Lung (tissue), 12 donors: ENCODE measurements around the gene UBR4. TPM values are rescaled to one million over a fixed set of nuclear protein-coding genes. Genes with fewer than 3 reads are reported as not detected.
A peak's percentile ranks its signal among the peaks of the same experiment; 100 is the strongest.
"Not testable (repeated sequence)": the region's sequence is repeated elsewhere in the genome, so short reads cannot be mapped to it uniquely, and the experiment has no call there.

ENCODE experiments used
- ATAC-seq: fragments of 200-7000 bp; cut with Tn5 transposase; one replicate; pipeline ENCODE4 v1.9.1; 2020; ENCODE audit warnings: moderate number of reproducible peaks; ENCODE audit not compliant: insufficient read depth, low FRiP score
- DNase-seq, 3 donors: peaks; one replicate each; pipeline ENCODE4 v3.0.0-alpha.2; 2013 to 2017
- H3K27ac ChIP-seq, 2 donors: one replicate each; pipeline ENCODE4 v1.5.1; 2013; ENCODE audit warnings: mild to moderate bottlenecking in 2 of 2, moderate library complexity in 2 of 2, control low read depth in 1 of 2, inconsistent platforms in 1 of 2, low read depth in 1 of 2, low read length in 1 of 2
- H3K27me3 ChIP-seq, 3 donors: one replicate each; pipeline ENCODE4 v1.5.1; 2013; ENCODE audit warnings: low read length in 2 of 3; ENCODE audit not compliant: control insufficient read depth in 3 of 3, insufficient read depth in 3 of 3
- H3K36me3 ChIP-seq, 4 donors: one replicate each; pipeline ENCODE4 v1.5.1; 2013; ENCODE audit warnings: low read length in 4 of 4, mild to moderate bottlenecking in 1 of 4, moderate library complexity in 1 of 4; ENCODE audit not compliant: control insufficient read depth in 4 of 4, insufficient read depth in 4 of 4
- H3K4me1 ChIP-seq, 5 donors: one replicate each; pipeline ENCODE4 v1.5.1; 2013; ENCODE audit warnings: low read length in 5 of 5, mild to moderate bottlenecking in 2 of 5, moderate library complexity in 1 of 5; ENCODE audit not compliant: control insufficient read depth in 5 of 5, insufficient read depth in 5 of 5
- H3K4me3 ChIP-seq: one replicate; pipeline ENCODE4 v1.5.1; 2013; ENCODE audit warnings: mild to moderate bottlenecking, control low read depth, moderate library complexity
- H3K9ac ChIP-seq, 2 donors: one replicate each; pipeline ENCODE4 v1.5.1; 2013; ENCODE audit warnings: low read length in 2 of 2, control low read depth in 1 of 2; ENCODE audit not compliant: insufficient read depth in 1 of 2
- H3K9me3 ChIP-seq, 4 donors: one replicate each; pipeline ENCODE4 v1.5.1; 2013; ENCODE audit warnings: low read length in 3 of 4, mild to moderate bottlenecking in 1 of 4, moderate library complexity in 1 of 4; ENCODE audit not compliant: control insufficient read depth in 4 of 4, insufficient read depth in 3 of 4
- CTCF ChIP-seq: IDR thresholded peaks from 2 replicates; pipeline ENCODE4 v1.5.1; 2012; ENCODE audit warnings: mild to moderate bottlenecking; ENCODE audit errors: control extremely low read depth, extremely low read depth
- WGBS, 2 donors: extraction: QIAGEN DNeasy Blood & Tissue Kit; methylation state at CpG; one replicate each; pipeline ENCODE4 v1.1.7; 2013; 5-methylcytosine and 5-hydroxymethylcytosine counted together
- polyA plus RNA-seq, 2 donors: library from polyadenylated mRNA; stranded (reverse); fragments of 200-250 nt; gene quantifications; one replicate each; pipeline ENCODE4 v1.2.1, GENCODE V29; 2013
- total RNA-seq, 2 donors: library from RNA; depleted of rRNA in 1 of 2; stranded (reverse); fragments of >200 nt in 1 of 2; gene quantifications; one replicate each; pipeline ENCODE4 v1.2.1, GENCODE V29; 2014 to 2021
- donor health status: control.
- donor health status: control.
- donor health status: Bipolar disorder and iron deficiency.
- donor health status: healthy.
- donor health status: DM: yes; HTN: yes; CAD: no.

Gene UBR4
- total and polyA plus RNA-seq, 4 donors = 90.8 to 128 (median 113) TPM

DNA sequence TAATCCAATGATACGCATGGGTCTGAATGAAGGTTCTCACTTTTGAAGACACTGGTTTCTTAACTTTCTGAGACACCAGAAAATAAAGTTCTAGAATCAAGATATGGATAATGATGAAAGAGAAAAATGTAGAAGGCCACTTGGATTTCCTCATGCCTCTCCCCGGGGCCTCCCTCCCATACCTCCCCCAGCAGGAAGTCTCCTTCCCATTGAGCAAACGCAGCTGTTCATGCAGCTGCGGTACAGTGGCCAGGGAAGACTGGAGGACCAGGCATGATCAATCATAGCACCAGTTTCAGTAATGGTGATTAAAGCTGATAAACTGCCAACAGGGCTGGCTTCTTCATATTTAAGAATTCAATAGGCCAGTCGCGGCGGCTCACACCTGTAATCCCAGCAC is 10.9 kb upstream of the UBR4 start:
- Histone ChIP-seq H3K27me3 (no peaks in the 10 kb centered on the region), H3K36me3 (peaks cover 27 to 44% (median 36%) of the 10 kb centered on the region in 4 donors), H3K4me3 (no peak overlapping the region), H3K4me1 (peaks cover 0 to 4% (median 0%) of the 10 kb centered on the region in 5 donors), H3K9ac (no peak overlapping the region), H3K27ac (no peak overlapping the region), H3K9me3 (no peaks in the 10 kb centered on the region)
- WGBS, 2 donors = 52 to 63% methylated on average over 7 of the region's 7 CpGs
- ATAC-seq (no peak), DNase-seq (peak; percentile 42 to 70 (median 55))
- TF ChIP-seq CTCF = no peak

DNA sequence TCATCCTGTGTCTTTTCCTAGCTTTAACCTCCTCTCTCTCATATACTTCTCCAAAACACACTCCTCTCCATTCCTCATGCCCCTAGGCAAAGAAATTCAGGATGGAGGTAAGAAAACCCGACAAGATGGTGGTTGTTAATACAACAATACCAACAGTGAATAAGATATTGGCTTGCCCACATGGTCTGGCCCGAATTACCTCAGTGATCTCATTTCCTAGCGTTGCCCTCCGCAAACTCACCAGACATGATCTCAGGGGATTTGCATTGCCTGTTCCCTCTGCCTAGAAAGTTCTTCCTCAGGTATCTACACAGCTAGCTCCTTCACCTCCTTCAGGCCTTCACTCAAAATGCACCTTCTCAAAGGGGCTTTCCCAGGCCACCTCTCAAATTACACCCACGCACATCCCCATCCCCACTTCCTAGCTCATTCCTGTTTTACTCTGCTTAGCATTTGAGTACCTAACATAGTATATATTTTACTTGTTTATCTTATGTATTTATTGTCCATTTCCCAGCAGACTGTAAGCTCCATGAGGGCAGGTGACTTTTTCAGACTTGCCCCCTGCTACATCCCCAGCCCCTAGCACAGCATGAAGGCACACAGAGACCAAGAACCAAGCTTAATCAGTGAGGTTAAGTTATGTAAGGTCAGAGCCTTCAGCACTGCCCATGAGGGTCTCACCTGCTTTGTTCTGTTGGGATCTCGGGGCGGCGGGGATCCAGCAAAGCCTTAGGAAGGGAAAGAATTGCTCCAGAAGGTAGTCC is 10.2 kb upstream of the UBR4 start:
- Histone ChIP-seq H3K27me3 (no peaks in the 10 kb centered on the region), H3K4me3 (no peak overlapping the region), H3K36me3 (peaks cover 24 to 42% (median 33%) of the 10 kb centered on the region in 4 donors), H3K27ac (no peak overlapping the region), H3K9me3 (no peaks in the 10 kb centered on the region), H3K9ac (no peak overlapping the region), H3K4me1 (peaks cover 0 to 4% (median 0%) of the 10 kb centered on the region in 5 donors)
- ATAC-seq = no peak
- 84 to 93% methylated on average over 8 of the region's 8 CpGs for WGBS, 2 donors
- no peak for TF ChIP-seq CTCF
- DNase-seq = no peak

GRCh38 chr1:19219451-19219850 is 9.4 kb upstream of the UBR4 start:
- ATAC-seq = no peak
- no peak overlapping the region for H3K9ac ChIP-seq

GRCh38 chr1:19216585-19216984 is 6.5 kb upstream of the UBR4 start:
- H3K36me3 ChIP-seq = peaks cover 14 to 21% (median 18%) of the 10 kb centered on the region in 4 donors
- not testable (repeated sequence) for H3K27ac ChIP-seq, H3K9me3 ChIP-seq, H3K9ac ChIP-seq, H3K4me3 ChIP-seq, H3K4me1 ChIP-seq, ATAC-seq, DNase-seq, H3K27me3 ChIP-seq
- 94 to 97% methylated on average over 4 of the region's 4 CpGs for WGBS, 2 donors

More at GRCh38 chr1:19219451-19219850, 9.4 kb upstream of the UBR4 start:
- peaks cover 0 to 4% (median 0%) of the 10 kb centered on the region in 5 donors for H3K4me1 ChIP-seq
- H3K4me3 ChIP-seq = no peak overlapping the region
- TF ChIP-seq CTCF = no peak
- peaks cover 20 to 35% (median 27%) of the 10 kb centered on the region in 4 donors for H3K36me3 ChIP-seq
- WGBS, 2 donors = 93 to 94% methylated on average over 7 of the region's 7 CpGs
- H3K27me3 ChIP-seq = no peaks in the 10 kb centered on the region
- no peak overlapping the region for H3K27ac ChIP-seq
- no peak for DNase-seq
- no peaks in the 10 kb centered on the region for H3K9me3 ChIP-seq
